Upper lobe of right lung (tissue), 1 donor: ENCODE measurements around the gene LSM2. TPM values are rescaled to one million over a fixed set of nuclear protein-coding genes. Genes with fewer than 3 reads are reported as not detected.
A peak's percentile ranks its signal among the peaks of the same experiment; 100 is the strongest.

Experiments used
- ATAC-seq: fragments of 200-7000 bp; cut with Tn5 transposase; one replicate; pipeline ENCODE4 v1.9.1; 2020; ENCODE audit warnings: mild to moderate bottlenecking, moderate library complexity
- DNase-seq: peaks from one replicate; pipeline ENCODE4 v3.0.0-alpha.2; 2020
- H3K27ac ChIP-seq: fragments of 200-600 bp; one replicate; pipeline ENCODE4 v1.8.0; 2022
- H3K27me3 ChIP-seq: fragments of 200-600 bp; one replicate; pipeline ENCODE4 v1.8.0; 2022; ENCODE audit warnings: mild to moderate bottlenecking
- H3K36me3 ChIP-seq: fragments of 200-600 bp; one replicate; pipeline ENCODE4 v1.8.0; 2022
- H3K4me1 ChIP-seq: fragments of 200-600 bp; one replicate; pipeline ENCODE4 v1.8.0; 2022
- H3K4me3 ChIP-seq: fragments of 200-600 bp; one replicate; pipeline ENCODE4 v1.8.0; 2022; ENCODE audit warnings: mild to moderate bottlenecking
- H3K9me3 ChIP-seq: fragments of 200-600 bp; one replicate; pipeline ENCODE4 v1.8.0; 2022
- CTCF ChIP-seq: fragments of 200-600 bp; IDR thresholded peaks from one replicate; pipeline ENCODE4 v1.8.0; 2022; ENCODE audit warnings: antibody characterized with exemption
- intact Hi-C: fragments of 100-400 bp; cut with DNase I; formaldehyde crosslinking; loops from one replicate; pipeline ENCODE4 v1.11.0; 2022
- total RNA-seq: library from RNA; stranded (reverse); fragmentation: NEBNext Ultra II Directional; extraction: Animal tissue kit (Norgen Biotek cat#: 25700); gene quantifications from one replicate; pipeline ENCODE4 v1.2.1, GENCODE V29; 2021
- donor health status: DM: no; HTN: yes; CAD: no; lungs with severe emphysema.

The LSM2 gene
- total RNA-seq, 1 donor from 2014 or later = 30.8 TPM

GRCh38 chr6:31775633-31776484, 30.9 kb downstream of the LSM2 start:
- no peak for TF ChIP-seq CTCF
- ATAC-seq (no peak), DNase-seq (no peak)
- peaks cover 11% of the 10 kb centered on the region for H3K4me1 ChIP-seq
- H3K9me3 ChIP-seq = no peaks in the 10 kb centered on the region
- H3K27ac ChIP-seq = no peak overlapping the region
- H3K36me3 ChIP-seq = peaks cover 24% of the 10 kb centered on the region
- H3K27me3 ChIP-seq = no peaks in the 10 kb centered on the region
- H3K4me3 ChIP-seq = no peak overlapping the region
- intact Hi-C loops = no loop called here

DNA sequence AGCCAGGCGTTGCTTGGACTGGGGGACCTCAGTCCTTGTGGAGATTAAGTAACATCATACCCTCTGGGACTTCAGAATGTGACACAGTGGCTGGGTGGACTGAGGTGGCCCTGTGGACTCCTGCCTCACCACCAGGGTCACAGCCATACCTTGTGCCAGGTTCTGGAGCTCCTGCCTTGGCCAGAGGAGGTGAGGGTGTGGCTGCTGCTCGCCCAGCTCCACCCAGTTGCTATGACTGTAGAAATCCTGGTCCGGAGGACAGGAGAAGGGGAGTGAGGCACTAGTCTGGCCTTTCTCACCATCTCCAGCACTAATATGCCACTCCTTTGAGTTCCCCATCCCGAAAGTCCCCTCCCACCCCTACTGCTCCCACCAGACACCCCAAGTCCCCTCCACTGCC, 31.6 kb downstream of the LSM2 start:
- H3K4me1 ChIP-seq = peaks cover 11% of the 10 kb centered on the region
- H3K27me3 ChIP-seq = no peaks in the 10 kb centered on the region
- no peak overlapping the region for H3K4me3 ChIP-seq
- peaks cover 17% of the 10 kb centered on the region for H3K36me3 ChIP-seq
- intact Hi-C loops = no loop called here
- peak; percentile 1 for ATAC-seq
- no peaks in the 10 kb centered on the region for H3K9me3 ChIP-seq
- DNase-seq = no peak
- TF ChIP-seq CTCF = no peak
- no peak overlapping the region for H3K27ac ChIP-seq

GRCh38 chr6:31771992-31772358, 34.8 kb downstream of the LSM2 start:
- intact Hi-C loops = no loop called here
- no peak for TF ChIP-seq CTCF
- DNase-seq = no peak

DNA sequence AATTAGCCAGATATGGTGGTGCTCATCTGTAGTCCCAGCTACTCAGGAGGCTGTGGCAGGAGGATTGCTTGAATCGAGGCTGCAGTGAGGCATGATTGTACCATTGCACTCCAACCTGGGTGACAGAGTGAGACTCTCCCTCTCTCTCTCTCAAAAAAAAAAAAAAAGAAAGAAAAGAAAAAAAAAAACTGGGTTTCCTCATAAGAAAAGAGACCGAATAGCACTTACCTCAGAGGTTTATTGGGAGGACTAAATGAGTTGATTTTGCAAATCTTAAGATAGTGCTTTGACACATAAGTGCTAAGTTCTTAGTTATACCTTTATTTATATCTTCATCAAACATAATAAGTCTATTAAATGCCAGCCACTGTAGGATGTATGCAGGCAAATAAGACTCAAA, 35.9 kb downstream of the LSM2 start:
- DNase-seq = no peak
- Histone ChIP-seq H3K4me3 (no peak overlapping the region), H3K27me3 (no peaks in the 10 kb centered on the region), H3K9me3 (no peaks in the 10 kb centered on the region), H3K36me3 (no peaks in the 10 kb centered on the region), H3K27ac (no peak overlapping the region), H3K4me1 (peaks cover 6% of the 10 kb centered on the region)
- intact Hi-C loops = no loop called here
- ATAC-seq = no peak
- no peak for TF ChIP-seq CTCF

More at GRCh38 chr6:31771992-31772358, 34.8 kb downstream of the LSM2 start:
- H3K27ac ChIP-seq = no peak overlapping the region
- no peak for ATAC-seq
- no peaks in the 10 kb centered on the region for H3K27me3 ChIP-seq
- H3K36me3 ChIP-seq = no peaks in the 10 kb centered on the region
- H3K4me3 ChIP-seq = no peak overlapping the region
- H3K4me1 ChIP-seq = peaks cover 11% of the 10 kb centered on the region
- no peaks in the 10 kb centered on the region for H3K9me3 ChIP-seq

- Histone ChIP-seq H3K27me3 (no peaks in the 10 kb centered on the region), H3K4me3 (no peak overlapping the region), H3K9me3 (no peaks in the 10 kb centered on the region), H3K27ac (no peak overlapping the region), H3K4me1 (peaks cover 6% of the 10 kb centered on the region), H3K36me3 (no peaks in the 10 kb centered on the region)
- DNase-seq (peak; percentile 91), ATAC-seq (peak; percentile 95)
- peak; percentile 90 for TF ChIP-seq CTCF
- intact Hi-C loops = no loop called here
Observed at GRCh38 chr6:31769684-31770371, 36.9 kb downstream of the LSM2 start.
